Peyer's patch (tissue), 4 donors: Measurements from ENCODE around the gene MCM6. TPM values are rescaled to one million over a fixed set of nuclear protein-coding genes. Genes with fewer than 3 reads are reported as not detected.

Source experiments
- DNase-seq, 3 donors: peaks; one replicate each; pipeline ENCODE4 v3.0.0-alpha.2; 2017 to 2019
- H3K27ac ChIP-seq, 4 donors: fragments of 200-600 bp; sonication (generic); one replicate each; pipeline ENCODE4 v1.5.1; 2016 to 2019
- H3K27me3 ChIP-seq, 2 donors: fragments of 200-600 bp; sonication (generic); one replicate each; pipeline ENCODE4 v1.5.1; 2019
- H3K36me3 ChIP-seq, 3 donors: fragments of 200-600 bp; sonication (generic); one replicate each; pipeline ENCODE4 v1.5.1; 2016 to 2019
- H3K4me1 ChIP-seq, 4 donors: fragments of 200-600 bp; sonication (generic); one replicate each; pipeline ENCODE4 v1.5.1; 2016 to 2019
- H3K4me3 ChIP-seq, 4 donors: fragments of 200-600 bp; sonication (generic); 1 replicate in 3 of 4; 2 replicates in 1 of 4; pipeline ENCODE4 v1.5.1; 2016 to 2019; ENCODE audit warnings: mild to moderate bottlenecking in 1 of 4
- H3K9me3 ChIP-seq, 4 donors: fragments of 200-600 bp; sonication (generic); one replicate each; pipeline ENCODE4 v1.5.1; 2016 to 2019; ENCODE audit warnings: mild to moderate bottlenecking in 1 of 4
- CTCF ChIP-seq, 6 experiments: fragments of 450-650 bp in 4 of 6; fragments of 200-600 bp in 2 of 6; sonication (generic) in 1 of 6; IDR thresholded peaks; one replicate each; pipeline ENCODE4 v1.5.1; 2017 to 2019; ENCODE audit warnings: antibody characterized with exemption in 6 of 6, mild to moderate bottlenecking in 3 of 6, moderate library complexity in 1 of 6
- POLR2A ChIP-seq, 2 donors: fragments of 450-650 bp; IDR thresholded peaks; one replicate each; pipeline ENCODE4 v1.5.1; 2017; ENCODE audit warnings: antibody characterized with exemption in 2 of 2, mild to moderate bottlenecking in 2 of 2, moderate library complexity in 2 of 2
- total RNA-seq, 4 donors: library from RNA; depleted of rRNA; stranded (reverse); fragments of >200 nt; gene quantifications; one replicate each; pipeline ENCODE4 v1.1.0, GENCODE V29; 2016

Gene MCM6
- total RNA-seq, 4 donors from 2014 or later = 8.8 to 38.8 (median 14.5) TPM

GRCh38 chr2:135831180-135831812 is 44.9 kb downstream of the MCM6 start:
- H3K4me3 ChIP-seq = no peak overlapping the region
- no peaks in the 10 kb centered on the region for H3K27me3 ChIP-seq
- H3K27ac ChIP-seq = peak overlapping the region in 1 of 4 donors; percentile 25
- no peaks in the 10 kb centered on the region for H3K9me3 ChIP-seq
- no peak for DNase-seq
- peaks cover 0 to 6% (median 0%) of the 10 kb centered on the region in 4 donors for H3K4me1 ChIP-seq
- H3K36me3 ChIP-seq = no peaks in the 10 kb centered on the region
- TF ChIP-seq CTCF (IDR thresholded peaks at IDR 0.05) (no peak), POLR2A (IDR thresholded peaks at IDR 0.05) (no peak)

GRCh38 chr2:135829378-135830135 is 46.7 kb downstream of the MCM6 start:
- no peaks in the 10 kb centered on the region for H3K36me3 ChIP-seq

GRCh38 chr2:135826544-135826943 is 49.7 kb downstream of the MCM6 start:
- Histone ChIP-seq H3K4me3 (no peak overlapping the region), H3K9me3 (peaks cover 0 to 6% (median 0%) of the 10 kb centered on the region in 4 donors), H3K27ac (no peak overlapping the region), H3K36me3 (no peaks in the 10 kb centered on the region), H3K27me3 (no peaks in the 10 kb centered on the region), H3K4me1 (peaks cover 0 to 6% (median 0%) of the 10 kb centered on the region in 4 donors)
- TF ChIP-seq CTCF (IDR thresholded peaks at IDR 0.05) (no peak), POLR2A (IDR thresholded peaks at IDR 0.05) (no peak)
- DNase-seq = no peak

More at GRCh38 chr2:135829378-135830135, 46.7 kb downstream of the MCM6 start:
- Histone ChIP-seq H3K27ac (no peak overlapping the region), H3K4me1 (peaks cover 0 to 6% (median 0%) of the 10 kb centered on the region in 4 donors), H3K9me3 (no peaks in the 10 kb centered on the region), H3K4me3 (no peak overlapping the region), H3K27me3 (no peaks in the 10 kb centered on the region)
- TF ChIP-seq POLR2A (IDR thresholded peaks at IDR 0.05) = no peak
- no peak for TF ChIP-seq CTCF (IDR thresholded peaks at IDR 0.05)
- DNase-seq = no peak

- Histone ChIP-seq H3K27ac (no peak overlapping the region), H3K36me3 (no peaks in the 10 kb centered on the region), H3K4me3 (no peak overlapping the region), H3K27me3 (no peaks in the 10 kb centered on the region), H3K9me3 (peaks cover 0 to 6% (median 0%) of the 10 kb centered on the region in 4 donors), H3K4me1 (no peaks in the 10 kb centered on the region)
- no peak for DNase-seq
- TF ChIP-seq POLR2A (IDR thresholded peaks at IDR 0.05) = no peak
- TF ChIP-seq CTCF (IDR thresholded peaks at IDR 0.05) = no peak
Observed at GRCh38 chr2:135825550-135826176, 50.6 kb downstream of the MCM6 start.

GRCh38 chr2:135825131-135825530 is 51.1 kb downstream of the MCM6 start:
- TF ChIP-seq CTCF (IDR thresholded peaks at IDR 0.05) = no peak
- no peak for TF ChIP-seq POLR2A (IDR thresholded peaks at IDR 0.05)
- Histone ChIP-seq H3K36me3 (no peaks in the 10 kb centered on the region), H3K4me3 (no peak overlapping the region), H3K27me3 (no peaks in the 10 kb centered on the region), H3K27ac (no peak overlapping the region), H3K4me1 (peaks cover 0 to 4% (median 0%) of the 10 kb centered on the region in 4 donors), H3K9me3 (peaks cover 0 to 6% (median 0%) of the 10 kb centered on the region in 4 donors)
- no peak for DNase-seq
